SU-DHL-6 (cell line): ENCODE measurements around the gene NTRK1.

Experiments
- H2AFZ ChIP-seq: fragments of 200-600 bp; sonication (generic); 2 replicates; pipeline ENCODE4 v1.6.1; 2014; ENCODE audit warnings: low read depth, mild to moderate bottlenecking, moderate library complexity, mixed read lengths, antibody characterized with exemption, low read length; ENCODE audit not compliant: severe bottlenecking
- H3F3A ChIP-seq: fragments of 200-600 bp; shearing (Covaris generic); 2 replicates; pipeline ENCODE4 v1.6.0; 2016; ENCODE audit warnings: antibody characterized with exemption, mild to moderate bottlenecking; ENCODE audit not compliant: insufficient read depth
- H3K27ac ChIP-seq: fragments of 200-600 bp; sonication (generic); 2 replicates; pipeline ENCODE4 v1.5.1; 2016; ENCODE audit warnings: low read depth, mild to moderate bottlenecking, low read length, moderate library complexity, mixed read lengths
- H3K27me3 ChIP-seq: fragments of 200-600 bp; sonication (generic), shearing (Covaris generic); 2 replicates; pipeline ENCODE4 v1.6.0; 2014; ENCODE audit warnings: mild to moderate bottlenecking, low read length
- H3K36me3 ChIP-seq: fragments of 200-600 bp; sonication (generic); 2 replicates; pipeline ENCODE4 v1.6.1; 2014; ENCODE audit warnings: mild to moderate bottlenecking, low read length, mixed read lengths
- H3K4me2 ChIP-seq: fragments of 300-600, 200-600 bp; shearing (Covaris generic), sonication (generic); 2 replicates; pipeline ENCODE4 v1.6.0; 2014; ENCODE audit warnings: low read length, low read depth, mild to moderate bottlenecking; ENCODE audit not compliant: poor library complexity, severe bottlenecking
- H3K4me3 ChIP-seq: fragments of 200-600 bp; sonication (generic); 2 replicates; pipeline ENCODE4 v1.5.1; 2014; ENCODE audit warnings: antibody characterized with exemption, low read length, mild to moderate bottlenecking, mixed read lengths; ENCODE audit not compliant: insufficient read depth, poor library complexity, severe bottlenecking
- H3K79me2 ChIP-seq: fragments of 200-600 bp; sonication (generic); 2 replicates; pipeline ENCODE4 v1.6.1; 2014; ENCODE audit warnings: mild to moderate bottlenecking, low read length, moderate library complexity; ENCODE audit not compliant: insufficient read depth
- H3K9ac ChIP-seq: fragments of 200-600 bp; sonication (generic); 2 replicates; pipeline ENCODE4 v1.7.0; 2014; ENCODE audit warnings: mild to moderate bottlenecking, low read length
- H3K9me2 ChIP-seq: fragments of 200-600 bp; sonication (generic); replicated peaks from 2 replicates; pipeline ENCODE4 v1.6.1; 2014; ENCODE audit warnings: low read length; ENCODE audit not compliant: insufficient read depth
- H3K9me3 ChIP-seq: fragments of 200-600 bp; sonication (generic); 2 replicates; pipeline ENCODE4 v1.6.1; 2014; ENCODE audit warnings: low read length, mixed read lengths; ENCODE audit not compliant: insufficient read depth
- H4K20me1 ChIP-seq: fragments of 200-600 bp; sonication (generic); 2 replicates; pipeline ENCODE4 v1.6.1; 2014; ENCODE audit warnings: low read depth, mild to moderate bottlenecking, antibody characterized with exemption, low read length, moderate library complexity, mixed read lengths
- CTCF ChIP-seq: fragments of 200-600 bp; sonication (generic); IDR thresholded peaks from one replicate; pipeline ENCODE4 v1.5.1; 2017; ENCODE audit warnings: antibody characterized with exemption, mild to moderate bottlenecking, low read length, moderate library complexity; ENCODE audit not compliant: insufficient read depth, poor library complexity, severe bottlenecking
- EZH2phosphoT487 ChIP-seq: fragments of 200-600 bp; sonication (generic), shearing (Covaris generic); conservative IDR thresholded peaks from 2 replicates; pipeline ENCODE4 v1.6.1; 2018; ENCODE audit warnings: mild to moderate bottlenecking, antibody characterized with exemption, low read length, moderate library complexity, mixed read lengths

NTRK1 gene

GRCh38 chr1:156847591-156848460 lies 12.8 kb upstream of the NTRK1 start:
- Histone ChIP-seq H3K9me2 (no peaks in the 10 kb centered on the region), H3K36me3 (no peaks in the 10 kb centered on the region), H3K27ac (no peak overlapping the region), H3K9me3 (no peaks in the 10 kb centered on the region), H3F3A (no peaks in the 10 kb centered on the region), H3K79me2 (no peaks in the 10 kb centered on the region), H3K27me3 (no peaks in the 10 kb centered on the region), H4K20me1 (no peaks in the 10 kb centered on the region), H3K4me3 (no peak overlapping the region), H3K9ac (no peak overlapping the region), H2AFZ (no peak overlapping the region), H3K4me2 (no peak overlapping the region)
- TF ChIP-seq EZH2phosphoT487 (no peak), CTCF (no peak)

GRCh38 chr1:156848461-156849150 lies 12.1 kb upstream of the NTRK1 start:
- H3K4me3 ChIP-seq = no peak overlapping the region
- no peak overlapping the region for H3K9ac ChIP-seq

GRCh38 chr1:156849151-156849496 lies 11.5 kb upstream of the NTRK1 start:
- Histone ChIP-seq H4K20me1 (no peaks in the 10 kb centered on the region), H3K9ac (no peak overlapping the region), H3K4me2 (no peak overlapping the region), H3F3A (no peaks in the 10 kb centered on the region), H3K9me2 (no peaks in the 10 kb centered on the region), H2AFZ (no peak overlapping the region), H3K9me3 (no peaks in the 10 kb centered on the region), H3K27me3 (no peaks in the 10 kb centered on the region), H3K79me2 (no peaks in the 10 kb centered on the region), H3K27ac (no peak overlapping the region), H3K4me3 (no peak overlapping the region), H3K36me3 (no peaks in the 10 kb centered on the region)
- no peak for TF ChIP-seq CTCF

More at GRCh38 chr1:156848461-156849150, 12.1 kb upstream of the NTRK1 start:
- H3K36me3 ChIP-seq = no peaks in the 10 kb centered on the region
- H4K20me1 ChIP-seq = no peaks in the 10 kb centered on the region
- H2AFZ ChIP-seq = no peak overlapping the region
- H3K9me3 ChIP-seq = no peaks in the 10 kb centered on the region
- H3K4me2 ChIP-seq = no peak overlapping the region
- no peaks in the 10 kb centered on the region for H3K79me2 ChIP-seq
- H3K27ac ChIP-seq = no peak overlapping the region
- H3F3A ChIP-seq = no peaks in the 10 kb centered on the region
- no peaks in the 10 kb centered on the region for H3K27me3 ChIP-seq
- TF ChIP-seq EZH2phosphoT487 = no peak
- no peak for TF ChIP-seq CTCF
- no peaks in the 10 kb centered on the region for H3K9me2 ChIP-seq
